NCI-H526 treated with DMSO at 0.1 percent for 48 hours (cell line): ENCODE measurements around the gene FSHR.
A peak's percentile ranks its signal among the peaks of the same experiment; 100 is the strongest.

Source experiments
- DNase-seq: peaks from one replicate; lab custom pipeline; 2025; lab: John Stamatoyannopoulos, UW

FSHR gene

GRCh38 chr2:49111456-49111855 lies 42.9 kb downstream of the FSHR start:
- no peak for DNase-seq

GRCh38 chr2:49111006-49111405 lies 43.3 kb downstream of the FSHR start:
- DNase-seq, result no peak

DNA sequence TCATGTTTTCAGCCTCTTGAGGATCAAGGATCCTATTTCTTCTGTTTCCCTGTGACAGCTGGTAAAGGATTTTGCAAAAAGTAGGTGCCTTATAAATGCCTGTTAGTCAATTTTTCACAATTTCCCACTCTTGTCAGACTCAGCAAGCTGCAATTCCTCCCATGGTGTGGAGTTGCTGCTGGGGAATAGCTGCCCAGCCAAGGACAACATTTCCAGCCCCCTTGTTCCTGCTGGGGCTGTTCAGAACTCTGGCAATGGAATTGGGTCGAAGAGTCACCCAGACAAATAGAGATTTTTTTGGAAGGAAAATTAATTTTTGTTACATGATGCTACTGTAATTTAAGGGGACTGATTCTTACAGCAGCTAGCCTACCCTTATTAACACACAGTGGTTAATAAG lies 43.7 kb downstream of the FSHR start:
- DNase-seq, result no peak

- DNase-seq, result no peak
These were observed 45.5 kb downstream of the FSHR start for GRCh38 chr2:49108851-49109250.

- DNase-seq, result no peak
These were observed 45.9 kb downstream of the FSHR start for GRCh38 chr2:49108436-49108835.

DNA sequence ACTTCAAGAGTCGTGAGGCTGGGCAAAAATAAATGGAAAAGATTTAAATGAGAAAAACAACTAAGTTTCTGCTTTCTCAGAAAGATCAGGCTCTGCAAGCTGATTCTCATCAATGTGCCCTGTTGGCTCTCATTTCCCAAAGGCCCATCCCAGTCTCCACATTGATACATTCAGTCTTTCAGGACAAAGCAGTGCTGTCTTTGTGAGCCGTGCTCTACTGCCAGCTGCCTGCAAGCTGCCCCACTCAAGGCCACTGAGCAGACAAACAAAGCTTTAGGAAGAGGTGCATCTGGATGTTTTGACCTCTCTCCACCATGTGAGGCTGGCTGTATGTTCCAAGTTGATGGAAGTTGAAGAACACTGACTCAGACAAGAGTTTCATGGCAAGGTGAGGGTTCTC lies 48.8 kb downstream of the FSHR start:
- no peak for DNase-seq

DNA sequence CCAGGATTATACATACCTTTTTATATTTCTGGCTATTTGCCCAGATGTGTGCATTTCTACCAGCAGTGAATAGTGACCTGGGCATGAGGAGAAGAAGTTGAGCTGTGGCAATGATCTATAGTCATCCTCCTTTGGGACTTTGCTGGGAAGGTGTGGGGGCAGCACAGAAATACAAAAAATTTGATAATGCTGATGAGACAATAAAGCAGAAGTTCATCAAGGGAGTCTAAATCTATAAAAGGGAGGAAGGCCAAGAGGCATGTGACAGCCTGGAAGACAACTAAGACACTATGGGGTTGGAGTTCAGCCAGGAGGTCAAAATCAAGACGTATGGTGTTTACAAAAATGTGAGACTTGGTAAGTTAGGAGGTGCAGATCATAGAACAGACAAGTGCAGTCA lies 52.2 kb downstream of the FSHR start:
- no peak for DNase-seq

DNA sequence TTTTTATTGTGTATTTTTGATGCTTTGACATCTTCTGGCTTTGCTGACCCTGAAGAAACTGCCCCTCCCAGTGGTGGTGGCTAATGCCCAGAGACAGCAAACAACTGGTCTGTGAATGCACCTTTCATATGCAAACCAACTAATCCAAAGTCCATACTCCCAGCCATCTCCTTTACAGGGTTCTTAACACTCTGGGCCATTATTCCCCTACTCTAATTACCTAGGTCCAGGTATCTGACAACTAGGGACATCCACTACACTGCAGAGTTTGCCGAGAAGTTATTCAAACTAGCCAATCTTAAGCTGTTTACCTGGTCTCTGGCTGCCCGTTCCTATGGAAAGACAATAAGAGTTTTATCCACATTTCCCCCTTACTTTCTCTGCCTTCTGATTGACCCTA lies 73.6 kb downstream of the FSHR start:
- DNase-seq, result peak; percentile 2

GRCh38 chr2:49070716-49071115 lies 83.6 kb downstream of the FSHR start:
- no peak for DNase-seq

DNA sequence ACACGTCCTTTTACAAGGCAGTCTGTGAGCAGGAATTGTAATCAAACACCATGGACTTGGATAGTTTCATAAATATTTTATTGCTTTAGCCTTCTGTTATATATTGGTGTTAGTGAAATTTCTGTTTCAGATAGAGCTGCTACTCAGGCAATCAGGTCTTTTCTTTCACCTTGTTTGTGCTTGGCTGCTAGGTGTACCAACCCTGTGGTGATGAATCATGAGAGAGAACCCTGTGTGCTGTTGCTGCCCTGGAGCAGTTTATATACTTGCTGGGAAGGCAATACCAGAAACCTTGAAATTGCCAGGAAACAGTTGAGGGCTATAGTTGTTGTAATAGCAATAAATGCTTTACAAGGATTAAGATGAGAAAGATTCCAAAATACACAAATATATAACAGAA lies 84.5 kb downstream of the FSHR start:
- DNase-seq, result no peak

GRCh38 chr2:49068613-49069012 lies 85.7 kb downstream of the FSHR start:
- no peak for DNase-seq

GRCh38 chr2:49067971-49068370 lies 86.3 kb downstream of the FSHR start:
- DNase-seq, result no peak

DNA sequence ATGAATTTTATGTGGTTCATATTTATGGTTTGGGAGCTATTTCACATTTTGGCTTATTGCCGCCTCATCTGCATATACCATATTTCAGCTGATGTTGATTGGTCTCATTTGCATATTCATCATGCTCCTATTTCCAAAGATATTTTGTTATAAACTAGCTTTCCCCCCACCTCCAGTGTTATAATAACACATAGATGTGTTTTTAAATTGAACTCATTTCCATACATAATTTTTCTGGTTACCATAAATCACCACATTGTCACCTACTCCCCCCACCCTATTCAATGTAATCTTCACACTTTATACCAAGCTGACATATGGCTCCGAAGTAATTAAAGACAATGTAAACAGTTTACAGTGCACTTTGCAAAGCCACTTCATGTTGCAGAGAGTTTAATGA lies 101.2 kb downstream of the FSHR start:
- DNase-seq, result no peak

- DNase-seq, result no peak
These were observed 104.0 kb downstream of the FSHR start for GRCh38 chr2:49050265-49050664.

- DNase-seq, result no peak
These were observed 105.2 kb downstream of the FSHR start for GRCh38 chr2:49049161-49049560.

- no peak for DNase-seq
These were observed 109.2 kb downstream of the FSHR start for GRCh38 chr2:49045083-49045482.

- DNase-seq, result peak; percentile 8
These were observed 109.8 kb downstream of the FSHR start for GRCh38 chr2:49044350-49045079.

DNA sequence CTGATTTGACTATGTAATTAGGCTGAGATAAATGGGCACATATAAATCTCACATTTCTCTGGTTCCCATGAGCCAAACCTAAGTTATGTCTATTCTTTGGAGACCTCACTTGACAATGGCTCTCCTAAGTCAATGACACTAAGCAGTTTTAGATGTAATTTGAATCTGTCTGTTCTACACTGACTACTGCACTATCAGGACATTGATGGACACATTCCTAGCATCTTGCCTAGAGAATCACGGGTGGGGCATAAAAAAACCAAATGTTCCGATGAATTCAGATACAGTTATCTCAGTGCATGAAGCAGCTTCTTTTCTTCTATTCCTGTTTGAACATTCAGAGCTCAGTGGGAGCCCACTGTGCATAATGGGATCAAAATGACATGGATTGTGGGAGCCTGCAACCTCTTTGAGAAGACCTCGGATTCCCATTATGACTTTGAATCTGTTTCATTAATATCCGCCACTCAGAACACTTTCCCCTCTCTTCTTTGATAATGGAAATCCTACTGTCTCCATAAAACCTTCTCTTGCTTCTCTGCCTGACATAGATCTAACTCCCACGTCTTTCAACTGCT lies 110.8 kb downstream of the FSHR start:
- DNase-seq, result peak; percentile 50

GRCh38 chr2:49042488-49042887 lies 111.8 kb downstream of the FSHR start:
- DNase-seq, result no peak

DNA sequence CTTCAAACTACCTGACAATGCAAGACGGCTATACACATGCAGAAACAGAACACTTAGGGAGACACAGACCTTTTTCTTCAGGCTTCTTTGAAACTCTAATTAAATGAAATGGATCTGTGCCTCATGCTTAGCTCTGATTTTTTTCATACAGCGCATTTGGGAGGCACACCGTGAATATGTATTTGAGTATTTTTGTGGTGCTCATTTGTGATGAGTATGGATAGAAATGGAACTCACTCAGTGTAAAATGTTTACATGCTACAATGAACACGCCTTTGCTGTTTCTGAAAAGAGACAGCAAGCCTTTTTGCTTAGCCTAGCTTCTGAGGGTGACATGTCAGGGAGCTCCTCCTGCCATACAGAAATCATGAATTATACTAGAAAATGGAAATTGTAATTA lies 113.3 kb downstream of the FSHR start:
- no peak for DNase-seq

DNA sequence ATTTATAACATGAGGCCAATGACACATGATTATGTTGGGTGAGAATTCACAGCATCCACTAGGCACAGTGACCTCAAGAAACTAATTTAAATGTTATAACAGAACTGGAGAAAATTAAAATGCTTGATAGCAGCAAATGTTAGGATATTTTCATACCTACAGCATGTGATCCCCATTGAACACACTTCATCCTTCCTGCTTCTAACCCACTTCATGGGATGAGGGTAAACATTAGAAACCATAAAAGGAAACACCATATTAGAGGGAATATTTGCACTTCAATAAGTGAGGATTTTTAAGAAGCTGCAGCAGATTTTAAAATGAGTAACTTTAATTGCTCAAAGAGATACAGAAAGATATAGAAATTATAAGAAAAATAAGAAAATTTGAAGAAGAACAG lies 117.1 kb downstream of the FSHR start:
- no peak for DNase-seq

GRCh38 chr2:49035481-49035880 lies 118.8 kb downstream of the FSHR start:
- DNase-seq, result no peak

DNA sequence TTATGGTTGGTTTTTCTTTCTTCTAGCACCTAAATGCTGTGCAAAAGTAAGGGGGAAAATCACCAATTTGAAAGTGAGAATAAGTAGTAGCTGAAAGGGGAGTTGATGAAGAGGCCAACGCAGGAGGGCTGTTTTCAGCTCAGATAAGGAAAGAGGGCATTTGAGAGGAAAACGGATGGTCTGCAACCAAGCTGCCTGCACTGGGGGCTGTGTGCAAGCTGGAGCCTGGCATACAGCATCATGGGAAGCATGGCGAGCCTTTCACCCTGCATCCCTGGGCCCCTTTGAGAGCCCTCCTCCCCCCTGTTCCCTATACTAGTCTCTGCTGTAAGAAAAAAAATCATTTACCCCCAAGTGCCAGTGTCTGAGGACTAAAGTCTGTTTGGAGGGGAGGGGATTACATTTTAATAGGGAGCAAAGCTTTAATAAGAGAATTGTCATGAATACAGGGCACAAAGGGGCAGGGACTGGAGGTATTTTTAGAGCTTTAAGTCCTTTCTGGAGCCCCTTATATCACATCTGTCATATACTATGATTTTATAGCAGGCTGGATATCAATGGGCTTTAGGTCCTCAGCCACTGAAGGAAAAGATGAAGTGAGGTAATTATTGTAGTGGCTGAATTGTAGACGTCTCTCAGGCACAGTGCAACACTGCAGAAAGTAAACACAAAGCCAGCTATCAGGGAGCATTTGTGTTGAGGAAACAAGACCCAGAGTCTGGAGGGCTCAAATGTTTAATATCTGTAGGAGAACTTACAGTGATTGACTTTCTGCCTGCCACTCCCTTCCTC lies 120.7 kb downstream of the FSHR start:
- no peak for DNase-seq
